ENCODE results near the gene UVRAG.

DNA sequence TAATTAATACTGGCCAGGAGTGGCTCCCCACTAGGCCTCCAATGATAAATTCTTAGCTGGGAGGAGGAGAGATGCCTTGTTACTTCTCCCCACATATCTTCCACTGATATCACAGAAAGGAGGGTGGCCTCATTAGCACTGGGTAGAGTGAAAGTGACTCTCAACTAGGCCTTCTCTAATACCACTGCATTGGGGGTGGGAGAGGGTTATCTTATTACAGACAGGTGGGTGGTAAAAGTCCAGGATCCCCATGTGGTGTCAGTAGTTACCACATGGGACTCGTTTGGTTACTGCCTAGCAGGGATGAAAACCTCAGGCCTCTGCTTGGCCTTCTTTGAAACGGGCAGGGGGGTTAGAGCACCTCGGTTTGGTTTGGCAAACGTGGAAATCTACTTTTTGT, 167.3 kb downstream of the UVRAG start:
- TF ChIP-seq, protein P1, sequence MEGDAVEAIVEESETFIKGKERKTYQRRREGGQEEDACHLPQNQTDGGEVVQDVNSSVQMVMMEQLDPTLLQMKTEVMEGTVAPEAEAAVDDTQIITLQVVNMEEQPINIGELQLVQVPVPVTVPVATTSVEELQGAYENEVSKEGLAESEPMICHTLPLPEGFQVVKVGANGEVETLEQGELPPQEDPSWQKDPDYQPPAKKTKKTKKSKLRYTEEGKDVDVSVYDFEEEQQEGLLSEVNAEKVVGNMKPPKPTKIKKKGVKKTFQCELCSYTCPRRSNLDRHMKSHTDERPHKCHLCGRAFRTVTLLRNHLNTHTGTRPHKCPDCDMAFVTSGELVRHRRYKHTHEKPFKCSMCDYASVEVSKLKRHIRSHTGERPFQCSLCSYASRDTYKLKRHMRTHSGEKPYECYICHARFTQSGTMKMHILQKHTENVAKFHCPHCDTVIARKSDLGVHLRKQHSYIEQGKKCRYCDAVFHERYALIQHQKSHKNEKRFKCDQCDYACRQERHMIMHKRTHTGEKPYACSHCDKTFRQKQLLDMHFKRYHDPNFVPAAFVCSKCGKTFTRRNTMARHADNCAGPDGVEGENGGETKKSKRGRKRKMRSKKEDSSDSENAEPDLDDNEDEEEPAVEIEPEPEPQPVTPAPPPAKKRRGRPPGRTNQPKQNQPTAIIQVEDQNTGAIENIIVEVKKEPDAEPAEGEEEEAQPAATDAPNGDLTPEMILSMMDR (IDR thresholded peaks at IDR 0.05): no peak
- no peak for TF ChIP-seq POLR2A (IDR thresholded peaks at IDR 0.05)
